Stimulated activated CD8-positive, alpha-beta memory T cell treated with anti-CD3 and anti-CD28 coated beads, Interleukin-2, amount 100 ng/mL, for 48 hours (primary cell): ENCODE measurements around the gene NSD1.
"Not testable (repeated sequence)": the region's sequence is repeated elsewhere in the genome, so short reads cannot be mapped to it uniquely, and the experiment has no call there.

Source experiments
- DNase-seq, 2 donors: peaks; one replicate each; pipeline ENCODE4 v3.0.0-alpha.2; 2020; ENCODE audit warnings: low read depth in 2 of 2

Gene NSD1

DNA sequence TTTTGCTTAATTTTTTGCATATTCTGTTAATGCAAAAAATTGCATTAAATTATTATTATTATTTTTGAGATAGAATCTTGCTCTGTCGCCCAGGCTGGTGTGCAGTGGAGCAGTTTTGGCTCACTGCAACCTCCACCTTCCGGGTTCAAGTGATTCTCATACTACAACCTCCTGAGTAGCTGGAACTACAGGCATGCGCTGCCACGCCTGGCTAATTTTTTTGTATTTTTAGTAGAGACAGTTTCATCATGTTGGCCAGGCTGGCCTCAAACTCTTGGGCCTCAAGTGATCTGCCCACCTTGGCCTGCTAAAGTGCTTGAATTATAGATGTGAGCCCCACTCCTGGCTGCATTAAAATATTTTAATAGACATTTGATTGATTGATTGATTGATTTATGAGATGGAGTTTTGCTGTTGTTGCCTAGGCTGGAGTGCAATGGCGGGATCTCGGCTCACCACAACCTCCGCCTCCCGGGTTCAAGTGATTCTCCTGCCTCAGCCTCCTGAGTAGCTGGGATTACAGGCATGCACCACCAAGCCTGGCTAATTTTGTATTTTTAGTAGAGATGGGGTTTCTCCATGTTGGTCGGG lies 44.4 kb downstream of the NSD1 start:
- not testable (repeated sequence) for DNase-seq

- no peak for DNase-seq
Observed at GRCh38 chr5:177178733-177179304, 45.2 kb downstream of the NSD1 start.

DNA sequence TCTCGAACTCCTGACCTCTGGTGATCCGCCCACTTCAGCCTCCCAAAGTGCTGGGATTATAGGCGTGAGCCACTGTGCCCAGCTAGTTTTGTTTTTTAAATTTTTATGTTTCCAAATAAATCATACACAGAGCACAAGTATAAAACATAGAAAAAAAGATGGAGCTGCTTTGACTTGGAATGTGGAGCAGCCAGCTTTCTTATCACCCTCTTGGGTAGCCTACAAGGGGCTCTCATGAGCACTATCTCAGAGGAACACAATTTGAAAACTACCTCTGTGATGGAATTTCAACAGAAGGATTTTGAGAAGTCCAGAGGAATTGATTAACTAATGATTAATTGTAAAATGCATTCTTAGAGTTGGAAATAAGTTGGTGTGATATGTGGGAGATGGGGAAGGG lies 45.9 kb downstream of the NSD1 start:
- no peak for DNase-seq

DNA sequence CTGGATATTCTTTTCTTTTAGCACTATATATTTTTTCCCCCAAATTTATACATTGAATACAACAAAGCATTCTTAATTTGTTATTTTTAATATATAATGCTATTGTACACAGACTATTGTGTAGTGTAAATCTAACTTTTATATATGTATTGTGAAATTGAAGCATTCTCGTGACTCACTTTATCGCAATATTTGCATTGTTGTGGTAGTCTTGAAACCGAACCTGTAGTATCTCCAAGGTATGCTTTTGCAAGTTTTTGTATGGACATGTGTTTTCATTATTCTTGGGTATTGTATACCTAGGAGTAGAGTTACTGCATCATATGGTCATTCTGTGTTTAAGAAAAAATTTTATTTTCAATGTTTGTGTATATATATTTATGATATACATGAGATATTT lies 49.6 kb downstream of the NSD1 start:
- no peak for DNase-seq

- DNase-seq: no peak
Observed at GRCh38 chr5:177183766-177184360, 50.3 kb downstream of the NSD1 start.

GRCh38 chr5:177185993-177186392 lies 52.4 kb downstream of the NSD1 start:
- DNase-seq: no peak

- DNase-seq: no peak
Observed at GRCh38 chr5:177186645-177187044, 53.1 kb downstream of the NSD1 start.

DNA sequence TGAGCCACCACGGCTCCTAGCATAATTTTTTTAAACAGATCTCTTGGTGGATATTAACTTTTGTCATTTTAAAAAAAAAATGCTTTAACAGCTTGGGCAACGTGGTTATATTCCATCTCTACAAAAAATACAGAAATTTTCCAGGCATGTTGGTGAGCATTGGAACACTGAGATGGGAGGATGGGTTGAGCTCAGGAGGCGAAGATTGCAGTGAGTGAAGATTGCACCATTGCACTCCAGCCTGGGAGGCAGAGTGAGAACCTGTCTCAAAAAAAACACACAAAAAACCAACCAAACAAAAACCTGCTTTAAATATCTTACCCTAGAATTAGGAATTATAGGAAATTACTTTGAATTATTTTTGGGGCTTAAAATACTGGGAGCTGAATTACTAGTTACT lies 55.2 kb downstream of the NSD1 start:
- DNase-seq: no peak

DNA sequence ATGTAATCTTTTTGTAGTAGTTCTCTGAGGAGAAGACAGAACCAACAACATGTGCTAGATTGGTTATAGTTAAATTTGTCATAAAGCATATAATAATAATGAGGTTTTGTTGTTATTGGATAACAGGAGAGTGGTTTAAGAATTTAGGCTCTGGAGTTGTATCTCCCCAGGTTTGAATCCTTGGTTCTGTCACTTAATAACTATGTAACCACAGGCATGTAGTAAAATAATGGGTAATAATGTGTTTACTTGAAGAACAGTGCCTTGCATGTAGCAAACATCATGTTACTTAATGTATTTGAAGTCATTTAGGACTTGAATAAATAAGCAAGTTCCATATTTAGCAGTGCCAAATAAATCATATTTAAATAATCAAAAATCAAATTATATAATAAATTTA lies 55.8 kb downstream of the NSD1 start:
- DNase-seq: no peak

GRCh38 chr5:177189965-177190364 lies 56.4 kb downstream of the NSD1 start:
- DNase-seq: no peak

GRCh38 chr5:177194268-177194667 lies 60.7 kb downstream of the NSD1 start:
- no peak for DNase-seq

DNA sequence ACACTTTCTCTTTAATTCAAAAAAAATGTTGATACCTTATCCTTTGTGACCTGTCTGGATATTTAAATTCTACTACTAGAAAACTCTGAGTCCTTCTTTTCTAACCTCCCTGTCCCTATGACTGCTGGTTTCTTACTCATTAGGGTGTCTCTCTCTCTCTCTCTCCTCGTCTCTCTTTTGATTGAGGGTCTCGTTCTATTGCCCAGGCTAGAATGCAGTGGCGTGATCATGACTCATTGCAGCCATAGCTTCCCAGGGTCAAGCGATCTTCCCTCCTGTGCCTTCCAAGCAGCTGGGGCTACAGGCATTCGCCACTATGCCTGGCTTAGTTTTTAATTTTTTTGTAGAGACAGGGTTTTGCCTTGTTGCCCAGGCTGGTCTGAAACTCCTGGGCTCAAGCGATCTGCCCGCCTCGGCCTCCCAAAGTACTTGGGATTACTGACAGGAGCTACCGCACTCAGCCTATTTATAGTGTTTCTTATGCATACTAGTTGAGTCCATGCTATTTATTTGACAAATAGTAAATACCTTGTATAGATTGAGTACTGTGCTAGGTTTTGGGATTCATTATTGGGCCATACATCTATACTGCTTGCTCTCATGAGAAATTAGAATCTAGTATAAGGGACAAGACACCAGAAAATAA lies 61.9 kb downstream of the NSD1 start:
- DNase-seq: no peak

DNA sequence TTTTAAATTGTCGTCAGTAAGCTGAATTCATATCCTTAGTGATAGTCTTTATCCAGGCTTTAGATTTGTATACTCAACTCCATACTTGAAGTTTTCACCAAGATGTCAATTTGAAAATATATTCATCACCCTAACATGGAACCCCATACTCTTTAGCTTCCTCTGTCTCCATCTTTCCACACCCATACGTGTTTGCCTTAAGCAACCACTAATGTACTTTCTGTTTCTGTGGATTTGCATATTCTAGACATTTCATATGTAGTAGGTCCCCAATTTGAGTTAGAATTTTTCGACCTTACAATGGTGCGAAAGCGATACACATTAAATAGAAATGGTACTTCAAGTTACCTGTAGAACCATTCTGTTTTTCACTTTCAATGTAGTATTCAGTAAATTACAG lies 65.2 kb downstream of the NSD1 start:
- DNase-seq: no peak

GRCh38 chr5:177204281-177204680 lies 70.7 kb downstream of the NSD1 start:
- no peak for DNase-seq

DNA sequence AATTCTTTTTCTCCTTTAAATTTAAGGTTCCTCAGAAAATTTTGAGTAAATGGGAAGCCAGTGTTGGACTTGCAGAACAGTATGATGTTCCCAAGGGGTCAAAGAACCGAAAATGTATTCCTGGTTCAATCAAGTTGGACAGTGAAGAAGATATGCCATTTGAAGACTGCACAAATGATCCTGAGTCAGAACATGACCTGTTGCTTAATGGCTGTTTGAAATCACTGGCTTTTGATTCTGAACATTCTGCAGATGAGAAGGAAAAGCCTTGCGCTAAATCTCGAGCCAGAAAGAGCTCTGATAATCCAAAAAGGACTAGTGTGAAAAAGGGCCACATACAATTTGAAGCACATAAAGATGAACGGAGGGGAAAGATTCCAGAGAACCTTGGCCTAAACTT lies 76.0 kb downstream of the NSD1 start:
- DNase-seq: no peak

GRCh38 chr5:177212242-177212641 lies 78.7 kb downstream of the NSD1 start:
- no peak for DNase-seq

- DNase-seq: no peak
Observed at GRCh38 chr5:177220576-177220975, 87.0 kb downstream of the NSD1 start.

- no peak for DNase-seq
Observed at GRCh38 chr5:177222269-177222668, 88.7 kb downstream of the NSD1 start.

GRCh38 chr5:177225798-177226197 lies 92.2 kb downstream of the NSD1 start:
- no peak for DNase-seq

- no peak for DNase-seq
Observed at GRCh38 chr5:177226860-177227259, 93.3 kb downstream of the NSD1 start.

- DNase-seq: no peak
Observed at GRCh38 chr5:177228751-177229150, 95.2 kb downstream of the NSD1 start.

GRCh38 chr5:177230660-177231059 lies 97.1 kb downstream of the NSD1 start:
- no peak for DNase-seq
